CD4-positive, alpha-beta memory T cell (primary cell): ENCODE measurements around the gene MUSTN1. TPM values are rescaled to one million over a fixed set of nuclear protein-coding genes. Genes with fewer than 3 reads are reported as not detected.

Experiments
- microRNA-seq: library from miRNA; unstranded; fragments of <30 nt; microRNA quantifications from one replicate; pipeline ENCODE4 v1.2.0, GENCODE V29; 2021; ENCODE audit warnings: borderline replicate concordance, borderline number of aligned reads, borderline microRNAs expressed, mixed read lengths
- polyA plus RNA-seq, 2 donors: library from polyadenylated mRNA; unstranded; fragments of 300-500 nt; fragmentation: Illumina TruSeq; gene quantifications; one replicate each; pipeline ENCODE4 v1.2.3, GENCODE V29; 2021
- total RNA-seq, 2 experiments: library from RNA; stranded (reverse); gene quantifications; one replicate each; pipeline ENCODE4 v1.2.3, GENCODE V29; 2021

Gene MUSTN1
- total and polyA plus RNA-seq, 4 experiments from 2014 or later: 1.6 to 3.3 TPM; not detected in 2

Small RNA genes within 50 kb of the gene (microRNA-seq; reads per million reads assigned to microRNA genes)
- gene MIR8064: not detected

Other genes with a start within 250 kb of the MUSTN1 start
- gene PBRM1, start 149.1 kb downstream of the MUSTN1 start, total RNA-seq: 10 to 100 TPM; 74.2 to 78.5 TPM
- 10 to 100 TPM; 67.9 to 91.6 TPM for gene PBRM1, start 149.1 kb downstream of the MUSTN1 start, polyA plus RNA-seq
- 10 to 100 TPM; 80.3 to 88.4 TPM for gene GNL3, start 149.0 kb downstream of the MUSTN1 start, total RNA-seq
- gene GNL3, start 149.0 kb downstream of the MUSTN1 start, polyA plus RNA-seq: 10 to 100 TPM; 47.9 to 70.1 TPM
- gene GLT8D1, start 129.2 kb downstream of the MUSTN1 start, total RNA-seq: 10 to 100 TPM; 49.7 to 49.9 TPM
- 10 to 100 TPM; 61.1 to 68.8 TPM for gene GLT8D1, start 129.2 kb downstream of the MUSTN1 start, polyA plus RNA-seq
- gene SPCS1, start 128.9 kb downstream of the MUSTN1 start, total RNA-seq: 10 to 100 TPM; 90.5 to 94.7 TPM
- gene SPCS1, start 128.9 kb downstream of the MUSTN1 start, polyA plus RNA-seq: 100 to 1,000 TPM; 315 to 331 TPM
- gene NEK4, start 64.1 kb downstream of the MUSTN1 start, total RNA-seq: 10 to 100 TPM; 26.8 to 27.9 TPM
- gene NEK4, start 64.1 kb downstream of the MUSTN1 start, polyA plus RNA-seq: 10 to 100 TPM in 1 of 2 donors, 1 to 10 TPM in 1; 7.0 to 12.9 TPM
- not detected for gene ITIH1, start 57.4 kb downstream of the MUSTN1 start, total RNA-seq
- not detected for gene ITIH1, start 57.4 kb downstream of the MUSTN1 start, polyA plus RNA-seq
- gene ITIH3, start 40.2 kb downstream of the MUSTN1 start, total RNA-seq: not detected
- gene ITIH3, start 40.2 kb downstream of the MUSTN1 start, polyA plus RNA-seq: not detected
- 10 to 100 TPM; 50.5 to 50.7 TPM for gene ITIH4, start 4.3 kb downstream of the MUSTN1 start, total RNA-seq
- 1 to 10 TPM in 1 of 2 donors, under 1 TPM in 1; 0.07 to 1.6 TPM for gene ITIH4, start 4.3 kb downstream of the MUSTN1 start, polyA plus RNA-seq
- gene STIMATE, start 62.5 kb upstream of the MUSTN1 start, total RNA-seq: 10 to 100 TPM; 54.9 to 58.6 TPM
- gene STIMATE, start 62.5 kb upstream of the MUSTN1 start, polyA plus RNA-seq: 1 to 10 TPM; 7.7 to 9.0 TPM
- gene SFMBT1, start 211.1 kb upstream of the MUSTN1 start, total RNA-seq: 10 to 100 TPM; 49.3 to 50.8 TPM
- gene SFMBT1, start 211.1 kb upstream of the MUSTN1 start, polyA plus RNA-seq: 10 to 100 TPM; 19.8 to 27.8 TPM